Mucosa of rectum (tissue), 2 donors: ENCODE results near the gene FOXN4.

Experiments
- H3K27ac ChIP-seq, 2 donors: one replicate each; pipeline ENCODE4 v1.7.0; 2013; ENCODE audit warnings: inconsistent platforms in 2 of 2, low read depth in 2 of 2, low read length in 2 of 2
- H3K27me3 ChIP-seq, 2 donors: one replicate each; pipeline ENCODE4 v1.7.0; 2013; ENCODE audit warnings: low read length in 2 of 2; ENCODE audit not compliant: control insufficient read depth in 2 of 2, insufficient read depth in 2 of 2
- H3K36me3 ChIP-seq, 2 donors: one replicate each; pipeline ENCODE4 v1.7.0; 2013; ENCODE audit warnings: low read length in 2 of 2; ENCODE audit not compliant: control insufficient read depth in 2 of 2, insufficient read depth in 2 of 2
- H3K4me1 ChIP-seq, 2 donors: one replicate each; pipeline ENCODE4 v1.7.0; 2013; ENCODE audit warnings: low read length in 2 of 2, mild to moderate bottlenecking in 1 of 2; ENCODE audit not compliant: control insufficient read depth in 2 of 2, insufficient read depth in 2 of 2
- H3K4me3 ChIP-seq, 2 donors: one replicate each; pipeline ENCODE4 v1.7.0; 2013; ENCODE audit warnings: low read length in 2 of 2
- H3K9ac ChIP-seq, 2 donors: one replicate each; pipeline ENCODE4 v1.7.0; 2013; ENCODE audit warnings: low read length in 2 of 2, low read depth in 1 of 2, mild to moderate bottlenecking in 1 of 2
- H3K9me3 ChIP-seq, 2 donors: one replicate each; pipeline ENCODE4 v1.7.0; 2013; ENCODE audit warnings: low read length in 2 of 2; ENCODE audit not compliant: control insufficient read depth in 2 of 2
- donor health status: healthy.
- donor health status: Normal muscosa, but diverticular disease.

The FOXN4 gene, protein sequence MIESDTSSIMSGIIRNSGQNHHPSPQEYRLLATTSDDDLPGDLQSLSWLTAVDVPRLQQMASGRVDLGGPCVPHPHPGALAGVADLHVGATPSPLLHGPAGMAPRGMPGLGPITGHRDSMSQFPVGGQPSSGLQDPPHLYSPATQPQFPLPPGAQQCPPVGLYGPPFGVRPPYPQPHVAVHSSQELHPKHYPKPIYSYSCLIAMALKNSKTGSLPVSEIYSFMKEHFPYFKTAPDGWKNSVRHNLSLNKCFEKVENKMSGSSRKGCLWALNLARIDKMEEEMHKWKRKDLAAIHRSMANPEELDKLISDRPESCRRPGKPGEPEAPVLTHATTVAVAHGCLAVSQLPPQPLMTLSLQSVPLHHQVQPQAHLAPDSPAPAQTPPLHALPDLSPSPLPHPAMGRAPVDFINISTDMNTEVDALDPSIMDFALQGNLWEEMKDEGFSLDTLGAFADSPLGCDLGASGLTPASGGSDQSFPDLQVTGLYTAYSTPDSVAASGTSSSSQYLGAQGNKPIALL

DNA sequence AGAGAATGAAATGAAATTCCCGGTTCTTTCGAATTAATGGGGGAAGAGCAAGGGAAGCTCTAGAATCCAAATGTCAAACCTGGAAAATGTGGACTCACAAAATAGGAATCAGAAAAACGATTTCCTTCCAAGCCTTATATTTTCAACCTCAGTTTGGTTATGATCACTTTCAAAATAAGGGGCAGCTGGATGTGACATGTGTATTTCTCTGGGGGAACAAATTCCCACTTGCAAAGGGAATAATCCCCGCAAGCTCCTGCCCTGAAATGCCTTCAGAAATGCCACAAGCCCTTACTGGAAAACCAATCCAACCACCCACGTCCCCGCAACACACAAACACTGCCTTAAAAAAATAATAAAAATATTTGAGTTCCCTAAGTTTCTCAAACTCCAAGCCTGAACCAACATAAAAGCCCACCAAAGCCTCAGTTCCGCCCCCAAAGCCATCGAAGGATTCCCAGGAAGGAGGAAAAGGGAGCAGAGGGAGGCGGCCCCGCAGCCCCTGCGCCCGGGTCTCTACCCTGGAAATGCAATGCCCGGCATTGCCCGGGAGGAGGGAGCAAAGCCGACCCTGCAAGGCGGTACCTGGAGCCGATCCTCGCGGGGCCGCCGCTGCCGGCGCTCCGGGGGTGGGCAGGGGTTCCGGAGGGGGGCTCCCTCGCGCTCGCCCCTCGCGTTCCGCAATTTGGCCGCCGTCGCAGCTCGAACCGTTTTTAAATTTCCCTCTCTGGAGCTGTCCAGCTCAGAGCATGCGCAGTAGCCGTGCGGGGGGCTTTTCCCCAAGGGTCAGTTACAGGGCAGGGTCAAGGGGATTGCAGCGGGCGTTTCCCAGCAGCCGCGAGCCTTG lies at the start of gene FOXN4:
Gene FOXN4 (minus strand): TSS at position 751 of the 847 bp plus-strand sequence. CDS start 963 bp downstream, outside the sequence.
- Histone ChIP-seq H3K36me3 (no peaks in the 10 kb centered on the region), H3K27ac (no peak within 1 kb of the TSS), H3K4me3 (peak within 1 kb of the TSS; percentile 58 to 71), H3K9me3 (no peaks in the 10 kb centered on the region), H3K9ac (peak within 1 kb of the TSS in 1 of 2 donors; percentile 25), H3K4me1 (peaks cover 2 to 7% of the 10 kb centered on the region in 2 donors), H3K27me3 (peaks cover 23 to 31% of the 10 kb centered on the region in 2 donors)

DNA sequence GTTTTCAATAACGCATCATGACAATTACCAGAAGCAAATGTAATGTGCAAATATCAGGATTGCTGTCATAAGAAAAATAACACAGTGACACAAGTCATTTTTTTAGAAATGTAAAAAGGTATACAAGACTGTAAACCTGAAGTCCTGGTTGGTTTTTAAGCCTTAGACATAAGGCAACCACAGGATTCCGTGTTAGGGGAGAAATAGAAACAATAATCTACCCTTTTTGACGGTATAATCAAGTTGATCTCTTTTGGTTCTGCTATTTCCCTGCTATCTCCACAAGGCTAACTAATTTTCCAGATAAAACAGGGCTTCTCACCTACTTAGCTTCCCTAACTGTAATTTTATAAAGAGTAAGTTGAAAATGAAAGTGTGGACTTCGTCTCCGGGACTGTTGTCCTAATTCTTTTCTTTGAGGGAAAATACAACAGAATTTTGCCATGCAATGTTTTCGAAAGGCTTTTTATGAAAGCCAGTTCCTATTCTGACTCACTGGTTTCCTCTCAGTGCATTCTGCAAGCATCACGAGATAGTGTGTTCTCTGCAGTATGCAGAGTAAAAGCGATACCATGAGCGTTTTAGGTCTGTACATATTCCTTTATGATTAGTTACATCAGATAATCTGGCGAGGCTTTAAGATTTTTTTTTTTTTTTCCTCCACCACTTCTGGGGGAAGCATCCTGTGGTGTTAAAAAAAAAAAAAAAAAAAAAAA lies 49.2 kb upstream of the FOXN4 start:
- Histone ChIP-seq H3K36me3 (no peaks in the 10 kb centered on the region), H3K9ac (no peak overlapping the region), H3K4me3 (no peak overlapping the region), H3K9me3 (no peaks in the 10 kb centered on the region), H3K27ac (no peak overlapping the region), H3K4me1 (no peaks in the 10 kb centered on the region), H3K27me3 (no peaks in the 10 kb centered on the region)

DNA sequence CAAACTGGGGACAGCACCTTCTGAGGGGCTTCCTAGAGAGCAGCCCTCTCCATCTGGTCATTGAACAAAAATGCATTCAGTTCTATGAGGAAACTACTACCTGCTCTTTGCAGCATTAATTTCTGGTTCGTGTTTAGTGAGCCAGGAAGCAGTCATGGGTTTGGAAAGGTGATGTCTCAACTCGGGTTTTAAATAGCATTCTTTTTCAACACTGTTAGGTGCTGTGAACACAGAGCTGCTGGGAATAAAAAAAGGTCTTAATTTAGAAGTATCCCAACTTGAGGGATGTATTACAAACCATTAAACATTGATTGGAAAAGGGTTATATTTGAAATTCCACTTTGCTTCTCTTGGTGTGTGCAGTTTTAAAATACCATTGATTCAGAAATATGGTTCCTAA lies 47.9 kb upstream of the FOXN4 start:
- Histone ChIP-seq H3K4me1 (no peaks in the 10 kb centered on the region), H3K9ac (no peak overlapping the region), H3K36me3 (no peaks in the 10 kb centered on the region), H3K9me3 (no peaks in the 10 kb centered on the region), H3K4me3 (no peak overlapping the region), H3K27ac (no peak overlapping the region), H3K27me3 (no peaks in the 10 kb centered on the region)

DNA sequence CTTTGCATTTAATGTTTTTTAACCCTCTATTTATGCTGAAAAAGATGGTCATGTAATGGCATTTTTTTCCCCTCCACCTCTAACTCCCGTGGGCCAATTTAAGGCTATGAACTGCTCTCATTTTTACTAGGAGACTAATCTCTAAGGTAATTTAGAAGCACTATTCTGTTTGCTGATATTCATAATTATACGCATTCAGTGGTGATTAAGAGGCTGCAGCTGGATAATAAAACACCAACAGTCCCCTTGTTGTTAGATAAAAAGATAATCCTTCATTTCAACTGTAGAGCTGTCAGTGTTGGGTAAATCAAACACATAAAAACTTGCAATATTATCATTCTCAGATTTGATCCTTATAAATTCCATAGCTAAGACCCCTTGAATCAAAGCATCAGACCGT lies 47.5 kb upstream of the FOXN4 start:
- H3K27ac ChIP-seq, result no peak overlapping the region
- H3K9me3 ChIP-seq, result no peaks in the 10 kb centered on the region
- no peak overlapping the region for H3K9ac ChIP-seq
- H3K36me3 ChIP-seq, result no peaks in the 10 kb centered on the region
- H3K27me3 ChIP-seq, result no peaks in the 10 kb centered on the region
- no peaks in the 10 kb centered on the region for H3K4me1 ChIP-seq
- H3K4me3 ChIP-seq, result no peak overlapping the region

DNA sequence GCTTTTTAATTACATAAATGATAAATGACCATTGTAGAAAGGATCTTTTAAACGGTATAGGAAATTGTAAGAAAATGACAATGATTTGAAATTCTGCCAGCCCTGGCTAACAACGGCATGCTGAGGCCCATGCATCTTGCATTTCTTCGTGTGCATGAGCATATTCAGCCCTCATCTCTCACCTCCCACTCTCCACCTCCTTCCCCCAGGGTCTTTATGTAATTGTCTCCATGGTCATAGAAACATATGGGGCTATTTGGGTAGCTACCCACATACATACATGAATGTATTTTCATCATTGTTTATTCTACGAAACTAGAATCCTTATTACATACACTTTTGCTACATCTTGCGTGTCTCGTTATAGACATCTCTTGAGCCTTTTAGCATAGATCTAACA lies 43.1 kb upstream of the FOXN4 start:
- H3K4me1 ChIP-seq, result no peaks in the 10 kb centered on the region

DNA sequence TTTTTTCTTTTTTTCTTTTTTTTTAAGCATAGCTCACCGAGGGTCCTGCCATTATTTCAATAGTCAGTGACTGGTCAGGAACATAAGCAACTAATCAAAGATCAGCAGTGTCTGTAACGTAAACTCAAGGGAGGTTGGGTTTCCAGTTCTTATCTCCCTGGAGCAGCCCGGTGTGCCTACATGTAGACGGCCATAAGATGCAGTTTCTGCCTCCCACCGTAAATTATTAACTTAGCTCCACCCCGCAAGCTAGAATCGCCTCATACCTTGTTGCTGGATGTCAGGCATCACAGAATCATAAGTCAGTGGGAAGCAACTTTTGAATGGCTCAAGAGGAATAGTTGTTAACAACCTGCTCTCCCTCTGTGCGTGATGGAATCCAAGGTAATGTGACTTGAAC lies 38.5 kb upstream of the FOXN4 start, which contains the start of gene MYO1H:
Gene MYO1H (plus strand): TSS at position 312 of the 400 bp plus-strand sequence. CDS start 61 bp downstream, at position 373.
- H3K4me1 ChIP-seq, result no peaks in the 10 kb centered on the region
- H3K36me3 ChIP-seq, result no peaks in the 10 kb centered on the region
- H3K9ac ChIP-seq, result no peak within 1 kb of the TSS
- H3K9me3 ChIP-seq, result no peaks in the 10 kb centered on the region
- no peak within 1 kb of the TSS for H3K4me3 ChIP-seq
- H3K27me3 ChIP-seq, result no peaks in the 10 kb centered on the region
- H3K27ac ChIP-seq, result no peak within 1 kb of the TSS

More for the DNA sequence above, 43.1 kb upstream of the FOXN4 start:
- H3K36me3 ChIP-seq, result no peaks in the 10 kb centered on the region
- no peaks in the 10 kb centered on the region for H3K27me3 ChIP-seq
- H3K9ac ChIP-seq, result no peak overlapping the region
- no peak overlapping the region for H3K27ac ChIP-seq
- H3K4me3 ChIP-seq, result no peak overlapping the region
- H3K9me3 ChIP-seq, result no peaks in the 10 kb centered on the region

DNA sequence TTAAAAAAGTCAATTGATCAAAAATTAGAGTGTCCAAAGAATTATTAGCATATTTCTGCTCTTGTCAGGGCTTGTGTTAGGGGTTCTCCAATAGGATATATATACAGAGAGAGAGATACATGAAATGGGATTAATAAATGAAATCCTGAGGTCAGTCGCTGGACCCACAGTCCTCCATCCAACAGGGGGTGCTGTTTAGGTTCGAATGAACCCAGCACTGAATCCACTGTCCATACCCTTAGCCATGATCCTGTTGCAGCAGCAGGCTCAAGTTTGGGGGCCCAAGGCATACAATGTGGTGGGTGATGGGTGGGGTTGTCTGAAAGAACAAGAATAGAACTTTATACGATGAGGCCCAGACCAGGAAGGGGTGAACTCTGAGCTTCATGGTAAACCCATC lies 37.8 kb upstream of the FOXN4 start:
- Histone ChIP-seq H3K9ac (no peak overlapping the region), H3K27ac (no peak overlapping the region), H3K27me3 (no peaks in the 10 kb centered on the region), H3K9me3 (no peaks in the 10 kb centered on the region), H3K4me1 (no peaks in the 10 kb centered on the region), H3K36me3 (no peaks in the 10 kb centered on the region), H3K4me3 (no peak overlapping the region)

DNA sequence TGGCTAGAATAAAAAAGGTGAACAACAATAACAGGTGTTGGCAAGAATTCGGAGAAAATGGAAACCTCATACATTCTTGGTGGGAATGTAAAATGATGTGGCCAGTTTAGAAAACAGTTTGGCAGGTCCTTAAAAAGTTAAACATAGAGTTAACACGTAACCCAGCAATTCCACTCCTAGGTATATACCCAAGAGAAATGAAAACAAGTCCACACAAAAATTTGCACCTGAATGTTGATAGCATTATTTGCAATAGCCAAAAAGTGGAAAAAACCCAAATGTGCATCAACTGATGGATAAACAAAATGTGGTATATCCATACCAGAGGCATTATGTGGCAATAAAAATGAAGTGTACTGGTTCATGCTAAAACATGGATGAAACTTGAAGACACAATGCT lies 36.3 kb upstream of the FOXN4 start:
- H3K27ac ChIP-seq, result no peak overlapping the region
- no peak overlapping the region for H3K9ac ChIP-seq
- H3K27me3 ChIP-seq, result no peaks in the 10 kb centered on the region
- no peaks in the 10 kb centered on the region for H3K4me1 ChIP-seq
- no peak overlapping the region for H3K4me3 ChIP-seq
- H3K9me3 ChIP-seq, result no peaks in the 10 kb centered on the region
- H3K36me3 ChIP-seq, result no peaks in the 10 kb centered on the region

DNA sequence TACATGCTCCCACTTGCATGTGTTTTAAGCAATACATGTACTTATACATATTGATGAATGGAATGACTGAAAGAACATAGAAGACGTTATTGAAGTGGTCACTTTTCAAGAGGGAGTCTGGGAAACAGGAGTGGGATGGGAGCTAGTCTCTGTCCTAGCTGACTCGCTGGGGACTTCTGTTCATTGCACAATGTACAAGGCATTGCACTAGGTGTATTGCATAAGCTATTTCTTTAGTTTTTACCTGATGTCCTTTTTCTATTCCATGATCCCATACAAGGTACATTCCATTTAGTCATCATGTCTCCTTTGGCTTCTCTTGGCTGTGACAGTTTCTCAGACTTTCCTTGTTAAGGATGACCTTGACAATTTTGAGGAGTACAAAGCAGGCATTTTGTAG lies 34.6 kb upstream of the FOXN4 start:
- Histone ChIP-seq H3K4me3 (no peak overlapping the region), H3K36me3 (no peaks in the 10 kb centered on the region), H3K27ac (no peak overlapping the region), H3K27me3 (no peaks in the 10 kb centered on the region), H3K9ac (no peak overlapping the region), H3K4me1 (no peaks in the 10 kb centered on the region), H3K9me3 (no peaks in the 10 kb centered on the region)
